Measurements from ENCODE around the gene CELA3A. TPM values are rescaled to one million over a fixed set of nuclear protein-coding genes. Genes with fewer than 3 reads are reported as not detected.

Gene CELA3A
- total RNA-seq, 1 donor from 2014 or later, result not detected

DNA sequence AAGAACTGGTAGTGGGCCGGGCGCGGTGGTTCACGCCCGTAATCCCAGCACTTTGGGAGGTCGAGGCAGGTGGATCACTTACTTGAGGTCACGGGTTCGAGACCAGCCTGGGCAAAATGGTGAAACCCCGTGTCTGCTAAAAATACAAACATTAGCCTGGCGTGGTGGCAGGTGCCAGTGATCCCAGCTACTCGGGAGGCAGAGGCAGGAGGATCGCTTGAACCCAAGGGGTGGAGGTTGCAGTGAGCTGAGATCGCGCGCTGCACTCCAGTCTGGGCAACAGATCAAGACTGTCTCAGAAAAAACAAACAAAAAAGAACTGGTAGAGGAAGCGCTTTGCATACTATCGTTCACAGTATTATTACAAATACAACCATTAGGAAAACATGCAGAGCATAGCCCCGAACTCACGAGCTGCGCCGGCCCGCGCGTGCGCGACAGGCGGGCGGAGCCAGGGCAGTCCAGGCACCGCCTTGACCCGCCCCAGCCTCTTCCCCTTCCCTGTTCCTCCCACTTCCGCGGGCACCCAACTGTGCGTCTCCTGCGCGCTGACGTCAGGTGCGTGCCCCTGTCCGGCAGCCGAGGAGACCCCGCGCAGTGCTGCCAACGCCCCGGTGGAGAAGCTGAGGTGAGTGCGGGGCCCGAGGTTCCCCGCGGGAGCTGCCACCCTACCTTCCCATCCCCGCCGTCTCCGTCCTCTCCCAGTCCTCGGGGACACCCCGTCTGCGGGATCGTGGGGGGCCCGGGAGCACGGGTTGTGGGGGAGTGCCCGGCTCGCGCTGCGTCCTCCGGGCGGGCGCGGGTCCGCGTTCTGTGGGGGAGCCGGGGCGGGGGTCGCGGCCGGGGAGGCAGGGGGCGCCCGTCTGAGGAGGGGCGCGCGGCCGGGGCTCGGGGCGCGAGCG is 50.9 kb downstream of the CELA3A start, which contains the start of gene CDC42:
Gene CDC42, plus strand, starts transcription at position 595 of the 902 bp plus-strand sequence. CDS start 25,770 bp downstream, outside the sequence.
- peak; percentile 99 for DNase-seq (ENCODE audit: low spot score)
- Mint-ChIP-seq H3K27me3 (ENCODE audit: low read depth) (no peaks in the 10 kb centered on the region), H3K27ac (ENCODE audit: unreplicated experiment) (peak within 1 kb of the TSS; percentile 95), H3K9me3 (ENCODE audit: low read depth) (no peaks in the 10 kb centered on the region), H3K36me3 (ENCODE audit: low read depth) (no peaks in the 10 kb centered on the region), H3K4me3 (ENCODE audit: unreplicated experiment) (peak within 1 kb of the TSS; percentile 89), H3K4me1 (ENCODE audit: low read depth) (peaks cover 35% of the 10 kb centered on the region)
- TF ChIP-seq, protein P1, sequence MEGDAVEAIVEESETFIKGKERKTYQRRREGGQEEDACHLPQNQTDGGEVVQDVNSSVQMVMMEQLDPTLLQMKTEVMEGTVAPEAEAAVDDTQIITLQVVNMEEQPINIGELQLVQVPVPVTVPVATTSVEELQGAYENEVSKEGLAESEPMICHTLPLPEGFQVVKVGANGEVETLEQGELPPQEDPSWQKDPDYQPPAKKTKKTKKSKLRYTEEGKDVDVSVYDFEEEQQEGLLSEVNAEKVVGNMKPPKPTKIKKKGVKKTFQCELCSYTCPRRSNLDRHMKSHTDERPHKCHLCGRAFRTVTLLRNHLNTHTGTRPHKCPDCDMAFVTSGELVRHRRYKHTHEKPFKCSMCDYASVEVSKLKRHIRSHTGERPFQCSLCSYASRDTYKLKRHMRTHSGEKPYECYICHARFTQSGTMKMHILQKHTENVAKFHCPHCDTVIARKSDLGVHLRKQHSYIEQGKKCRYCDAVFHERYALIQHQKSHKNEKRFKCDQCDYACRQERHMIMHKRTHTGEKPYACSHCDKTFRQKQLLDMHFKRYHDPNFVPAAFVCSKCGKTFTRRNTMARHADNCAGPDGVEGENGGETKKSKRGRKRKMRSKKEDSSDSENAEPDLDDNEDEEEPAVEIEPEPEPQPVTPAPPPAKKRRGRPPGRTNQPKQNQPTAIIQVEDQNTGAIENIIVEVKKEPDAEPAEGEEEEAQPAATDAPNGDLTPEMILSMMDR (IDR thresholded peaks at IDR 0.05), result no peak

DNA sequence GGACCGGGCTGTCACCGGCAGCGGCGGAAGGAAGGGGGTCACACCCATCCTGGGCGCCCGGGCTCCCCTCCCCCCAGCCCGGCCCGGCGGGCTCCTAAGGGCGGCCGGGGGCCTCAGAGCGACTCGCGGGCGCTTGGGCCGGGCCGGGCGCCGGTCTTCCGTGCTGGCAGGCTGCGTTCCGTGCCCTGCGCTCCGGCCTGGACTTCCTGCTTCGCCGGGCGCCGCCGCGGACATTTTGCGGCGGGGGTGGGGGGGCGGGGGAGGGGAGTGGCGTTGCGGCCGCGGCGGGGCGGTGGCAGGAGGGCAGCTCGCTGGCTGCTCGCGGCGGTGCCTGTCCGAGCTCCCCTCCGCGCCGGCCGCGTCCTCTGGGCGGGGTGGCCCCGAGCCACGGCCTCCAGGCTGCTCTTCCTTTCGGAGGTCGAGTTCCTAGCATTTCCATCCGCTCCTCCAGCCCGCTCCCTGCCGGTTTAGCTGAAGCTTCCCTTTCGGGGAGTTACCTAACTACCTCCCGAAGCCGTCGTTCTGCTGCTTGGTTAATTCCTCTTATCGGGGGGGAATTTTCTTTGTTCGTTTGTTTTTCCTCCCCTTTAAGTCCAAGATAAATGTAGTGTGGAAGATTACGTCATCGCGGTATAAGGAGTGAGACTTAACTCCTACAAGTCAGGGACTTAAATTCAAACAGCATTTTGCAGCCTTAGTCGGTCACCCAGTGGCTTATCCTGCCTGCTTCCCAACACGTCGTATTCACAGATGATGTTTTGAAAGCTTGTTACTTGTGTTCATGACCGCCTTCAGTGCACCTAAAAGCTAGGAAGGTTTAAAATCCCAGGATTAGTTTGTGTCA is 51.8 kb downstream of the CELA3A start:
- TF ChIP-seq, protein P1 (IDR thresholded peaks at IDR 0.05), result no peak
- H3K27me3 Mint-ChIP-seq (ENCODE audit: low read depth), result no peaks in the 10 kb centered on the region
- no peak for DNase-seq (ENCODE audit: low spot score)
- no peaks in the 10 kb centered on the region for H3K9me3 Mint-ChIP-seq (ENCODE audit: low read depth)
- H3K4me1 Mint-ChIP-seq (ENCODE audit: low read depth), result peaks cover 44% of the 10 kb centered on the region
- no peaks in the 10 kb centered on the region for H3K36me3 Mint-ChIP-seq (ENCODE audit: low read depth)
- peak overlapping the region; percentile 89 for H3K4me3 Mint-ChIP-seq (ENCODE audit: unreplicated experiment)
- peak overlapping the region; percentile 95 for H3K27ac Mint-ChIP-seq (ENCODE audit: unreplicated experiment)

DNA sequence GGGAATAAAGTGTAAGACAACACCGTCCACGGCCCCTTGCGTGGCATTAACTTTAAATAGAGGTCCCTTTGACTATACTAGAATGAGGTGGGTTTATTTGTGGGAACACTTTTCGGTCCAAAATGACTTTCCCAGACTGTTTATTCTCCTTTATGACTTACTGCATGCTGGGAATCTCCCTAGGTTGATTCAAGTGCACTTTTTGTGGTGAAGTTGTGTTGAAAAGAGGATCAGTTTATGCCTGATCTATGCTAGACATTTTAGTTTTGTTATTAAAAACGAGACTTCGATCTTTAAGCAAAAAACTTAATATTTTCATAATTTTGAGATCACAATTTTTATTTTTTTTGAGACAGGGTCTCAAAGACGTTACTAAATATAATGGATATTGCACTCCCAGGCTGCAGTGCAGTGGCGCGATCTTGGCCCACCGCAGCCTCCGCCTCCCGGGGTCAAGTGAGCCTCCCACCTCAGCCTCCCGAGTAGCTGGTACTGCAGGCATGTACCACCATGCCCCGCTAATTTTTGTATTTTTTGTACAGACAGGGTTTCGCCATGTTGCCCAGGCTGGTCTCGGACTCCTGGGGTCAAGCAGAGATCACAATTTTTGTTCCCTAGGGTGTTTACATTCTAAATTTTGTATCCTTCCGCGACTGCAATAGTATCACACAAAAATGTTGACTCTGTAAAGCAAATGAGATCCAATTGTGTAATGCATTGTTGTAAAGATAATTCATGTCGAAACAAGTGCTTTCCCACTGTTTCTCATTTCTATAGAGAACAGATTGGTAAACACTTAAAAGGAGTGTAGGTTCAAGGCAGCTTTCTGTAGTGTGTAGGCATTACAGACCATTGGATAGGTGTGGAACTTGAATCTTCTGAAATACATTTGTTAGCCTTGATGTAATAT is 52.7 kb downstream of the CELA3A start:
- H3K4me1 Mint-ChIP-seq (ENCODE audit: low read depth), result peaks cover 45% of the 10 kb centered on the region
- H3K27ac Mint-ChIP-seq (ENCODE audit: unreplicated experiment), result peak overlapping the region; percentile 95
- no peaks in the 10 kb centered on the region for H3K36me3 Mint-ChIP-seq (ENCODE audit: low read depth)
- DNase-seq (ENCODE audit: low spot score), result no peak
- no peaks in the 10 kb centered on the region for H3K27me3 Mint-ChIP-seq (ENCODE audit: low read depth)
- no peaks in the 10 kb centered on the region for H3K9me3 Mint-ChIP-seq (ENCODE audit: low read depth)
- H3K4me3 Mint-ChIP-seq (ENCODE audit: unreplicated experiment), result peak overlapping the region; percentile 89
- TF ChIP-seq, protein P1 (IDR thresholded peaks at IDR 0.05), result no peak

DNA sequence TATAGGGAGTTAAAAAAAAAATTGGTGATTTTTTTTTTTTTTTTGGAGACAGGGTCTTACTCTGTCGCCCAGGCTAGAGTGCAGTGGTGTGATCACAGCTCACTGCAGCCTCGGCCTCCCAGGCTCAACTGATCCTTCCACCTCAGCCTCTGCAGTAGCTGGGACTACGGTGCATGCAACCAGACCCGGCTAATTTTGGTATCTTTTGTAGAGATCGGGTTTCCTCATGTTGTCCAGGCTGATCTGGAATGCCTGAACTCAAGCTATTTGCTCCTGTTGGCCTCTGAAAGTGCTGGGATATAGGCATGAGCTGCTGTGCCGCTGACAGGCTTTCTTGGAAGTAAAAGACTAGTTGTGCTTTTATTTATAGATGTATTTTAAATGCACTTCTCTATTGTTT is 54.0 kb downstream of the CELA3A start:
- H3K36me3 Mint-ChIP-seq (ENCODE audit: low read depth), result no peaks in the 10 kb centered on the region

More for the DNA sequence above, 54.0 kb downstream of the CELA3A start:
- Mint-ChIP-seq H3K9me3 (ENCODE audit: low read depth) (no peaks in the 10 kb centered on the region), H3K4me3 (ENCODE audit: unreplicated experiment) (peak overlapping the region; percentile 45), H3K27ac (ENCODE audit: unreplicated experiment) (peak overlapping the region; percentile 69), H3K27me3 (ENCODE audit: low read depth) (no peaks in the 10 kb centered on the region), H3K4me1 (ENCODE audit: low read depth) (peaks cover 48% of the 10 kb centered on the region)
- no peak for DNase-seq (ENCODE audit: low spot score)
- TF ChIP-seq, protein P1 (IDR thresholded peaks at IDR 0.05), result no peak

Measured in chondrocyte (in vitro differentiated cells).